SU-DHL-6 (cell line): ENCODE data around the gene MROH7.

Source experiments
- H2AFZ ChIP-seq: fragments of 200-600 bp; sonication (generic); 2 replicates; pipeline ENCODE4 v1.6.1; 2014; ENCODE audit warnings: low read depth, mild to moderate bottlenecking, moderate library complexity, mixed read lengths, antibody characterized with exemption, low read length; ENCODE audit not compliant: severe bottlenecking
- H3F3A ChIP-seq: fragments of 200-600 bp; shearing (Covaris generic); 2 replicates; pipeline ENCODE4 v1.6.0; 2016; ENCODE audit warnings: antibody characterized with exemption, mild to moderate bottlenecking; ENCODE audit not compliant: insufficient read depth
- H3K27ac ChIP-seq: fragments of 200-600 bp; sonication (generic); 2 replicates; pipeline ENCODE4 v1.5.1; 2016; ENCODE audit warnings: low read depth, mild to moderate bottlenecking, low read length, moderate library complexity, mixed read lengths
- H3K27me3 ChIP-seq: fragments of 200-600 bp; sonication (generic), shearing (Covaris generic); 2 replicates; pipeline ENCODE4 v1.6.0; 2014; ENCODE audit warnings: mild to moderate bottlenecking, low read length
- H3K36me3 ChIP-seq: fragments of 200-600 bp; sonication (generic); 2 replicates; pipeline ENCODE4 v1.6.1; 2014; ENCODE audit warnings: mild to moderate bottlenecking, low read length, mixed read lengths
- H3K4me2 ChIP-seq: fragments of 300-600, 200-600 bp; shearing (Covaris generic), sonication (generic); 2 replicates; pipeline ENCODE4 v1.6.0; 2014; ENCODE audit warnings: low read length, low read depth, mild to moderate bottlenecking; ENCODE audit not compliant: poor library complexity, severe bottlenecking
- H3K4me3 ChIP-seq: fragments of 200-600 bp; sonication (generic); 2 replicates; pipeline ENCODE4 v1.5.1; 2014; ENCODE audit warnings: antibody characterized with exemption, low read length, mild to moderate bottlenecking, mixed read lengths; ENCODE audit not compliant: insufficient read depth, poor library complexity, severe bottlenecking
- H3K79me2 ChIP-seq: fragments of 200-600 bp; sonication (generic); 2 replicates; pipeline ENCODE4 v1.6.1; 2014; ENCODE audit warnings: mild to moderate bottlenecking, low read length, moderate library complexity; ENCODE audit not compliant: insufficient read depth
- H3K9ac ChIP-seq: fragments of 200-600 bp; sonication (generic); 2 replicates; pipeline ENCODE4 v1.7.0; 2014; ENCODE audit warnings: mild to moderate bottlenecking, low read length
- H3K9me2 ChIP-seq: fragments of 200-600 bp; sonication (generic); replicated peaks from 2 replicates; pipeline ENCODE4 v1.6.1; 2014; ENCODE audit warnings: low read length; ENCODE audit not compliant: insufficient read depth
- H3K9me3 ChIP-seq: fragments of 200-600 bp; sonication (generic); 2 replicates; pipeline ENCODE4 v1.6.1; 2014; ENCODE audit warnings: low read length, mixed read lengths; ENCODE audit not compliant: insufficient read depth
- H4K20me1 ChIP-seq: fragments of 200-600 bp; sonication (generic); 2 replicates; pipeline ENCODE4 v1.6.1; 2014; ENCODE audit warnings: low read depth, mild to moderate bottlenecking, antibody characterized with exemption, low read length, moderate library complexity, mixed read lengths
- EZH2phosphoT487 ChIP-seq: fragments of 200-600 bp; sonication (generic), shearing (Covaris generic); conservative IDR thresholded peaks from 2 replicates; pipeline ENCODE4 v1.6.1; 2018; ENCODE audit warnings: mild to moderate bottlenecking, antibody characterized with exemption, low read length, moderate library complexity, mixed read lengths
- TF ChIP-seq, protein P1 (sequence below): fragments of 200-600 bp; sonication (generic); IDR thresholded peaks from one replicate; pipeline ENCODE4 v1.5.1; 2017; ENCODE audit warnings: antibody characterized with exemption, mild to moderate bottlenecking, low read length, moderate library complexity; ENCODE audit not compliant: insufficient read depth, poor library complexity, severe bottlenecking

MROH7 gene

DNA sequence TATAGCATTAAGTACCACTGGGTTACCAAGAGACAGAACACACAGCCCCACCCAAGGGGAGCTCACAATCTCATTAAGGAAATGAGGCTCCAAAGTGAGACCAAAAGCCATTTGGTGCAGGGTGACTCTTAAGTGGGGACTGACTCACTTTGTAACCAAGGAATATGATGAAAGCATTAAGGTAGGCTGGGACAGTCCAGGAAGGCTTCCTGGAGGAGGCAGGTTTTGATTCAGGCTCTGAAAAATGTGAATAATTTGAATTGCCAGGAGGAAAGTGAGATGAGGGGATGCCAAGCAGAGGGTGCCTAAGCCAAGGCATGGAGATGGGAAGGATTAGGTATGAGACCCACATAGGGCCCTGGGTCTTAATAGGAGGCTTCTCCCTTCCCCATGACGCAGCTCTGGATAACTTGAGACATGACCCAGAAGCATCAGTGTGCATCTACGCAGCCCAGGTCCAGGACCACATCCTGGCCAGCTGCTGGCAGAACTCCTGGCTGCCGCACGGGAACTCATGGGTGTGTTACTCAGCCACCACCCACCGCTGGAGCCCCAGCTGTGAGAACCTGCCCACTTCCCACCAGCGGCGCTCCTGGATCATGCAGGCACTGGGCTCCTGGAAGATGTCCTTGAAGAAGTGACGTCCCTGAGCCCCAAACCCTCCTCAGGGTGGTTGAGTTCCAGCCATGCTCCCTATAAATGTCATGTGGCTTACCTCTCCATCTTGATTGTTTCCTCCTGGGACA, 68.1 kb downstream of the MROH7 start:
- no peaks in the 10 kb centered on the region for H4K20me1 ChIP-seq
- H2AFZ ChIP-seq, result no peak overlapping the region
- H3F3A ChIP-seq, result no peaks in the 10 kb centered on the region
- H3K9ac ChIP-seq, result no peak overlapping the region
- no peaks in the 10 kb centered on the region for H3K9me3 ChIP-seq
- no peak overlapping the region for H3K4me2 ChIP-seq
- no peak overlapping the region for H3K27ac ChIP-seq
- H3K9me2 ChIP-seq, result no peaks in the 10 kb centered on the region
- H3K27me3 ChIP-seq, result no peaks in the 10 kb centered on the region
- TF ChIP-seq EZH2phosphoT487, result no peak
- TF ChIP-seq, protein P1, sequence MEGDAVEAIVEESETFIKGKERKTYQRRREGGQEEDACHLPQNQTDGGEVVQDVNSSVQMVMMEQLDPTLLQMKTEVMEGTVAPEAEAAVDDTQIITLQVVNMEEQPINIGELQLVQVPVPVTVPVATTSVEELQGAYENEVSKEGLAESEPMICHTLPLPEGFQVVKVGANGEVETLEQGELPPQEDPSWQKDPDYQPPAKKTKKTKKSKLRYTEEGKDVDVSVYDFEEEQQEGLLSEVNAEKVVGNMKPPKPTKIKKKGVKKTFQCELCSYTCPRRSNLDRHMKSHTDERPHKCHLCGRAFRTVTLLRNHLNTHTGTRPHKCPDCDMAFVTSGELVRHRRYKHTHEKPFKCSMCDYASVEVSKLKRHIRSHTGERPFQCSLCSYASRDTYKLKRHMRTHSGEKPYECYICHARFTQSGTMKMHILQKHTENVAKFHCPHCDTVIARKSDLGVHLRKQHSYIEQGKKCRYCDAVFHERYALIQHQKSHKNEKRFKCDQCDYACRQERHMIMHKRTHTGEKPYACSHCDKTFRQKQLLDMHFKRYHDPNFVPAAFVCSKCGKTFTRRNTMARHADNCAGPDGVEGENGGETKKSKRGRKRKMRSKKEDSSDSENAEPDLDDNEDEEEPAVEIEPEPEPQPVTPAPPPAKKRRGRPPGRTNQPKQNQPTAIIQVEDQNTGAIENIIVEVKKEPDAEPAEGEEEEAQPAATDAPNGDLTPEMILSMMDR, result no peak
- H3K36me3 ChIP-seq, result no peaks in the 10 kb centered on the region
- H3K4me3 ChIP-seq, result no peak overlapping the region
- H3K79me2 ChIP-seq, result no peaks in the 10 kb centered on the region

- Histone ChIP-seq H3K36me3 (no peaks in the 10 kb centered on the region), H3K9me2 (no peaks in the 10 kb centered on the region), H2AFZ (no peak overlapping the region), H3K79me2 (no peaks in the 10 kb centered on the region), H3K27me3 (no peaks in the 10 kb centered on the region), H3K27ac (no peak overlapping the region), H3K4me3 (no peak overlapping the region), H3K4me2 (no peak overlapping the region), H3F3A (no peaks in the 10 kb centered on the region), H3K9ac (no peak overlapping the region), H4K20me1 (no peaks in the 10 kb centered on the region), H3K9me3 (no peaks in the 10 kb centered on the region)
- TF ChIP-seq, protein P1, result no peak
- TF ChIP-seq EZH2phosphoT487, result no peak
Measured at GRCh38 chr1:54710434-54710833, 68.8 kb downstream of the MROH7 start.

- Histone ChIP-seq H3K9me2 (no peaks in the 10 kb centered on the region), H3K4me3 (no peak overlapping the region), H3K4me2 (no peak overlapping the region), H3K9ac (no peak overlapping the region), H3K79me2 (peaks cover 1% of the 10 kb centered on the region), H4K20me1 (no peaks in the 10 kb centered on the region), H2AFZ (no peak overlapping the region), H3K9me3 (no peaks in the 10 kb centered on the region), H3K27me3 (no peaks in the 10 kb centered on the region), H3K27ac (no peak overlapping the region), H3K36me3 (no peaks in the 10 kb centered on the region), H3F3A (no peaks in the 10 kb centered on the region)
- TF ChIP-seq, protein P1, result no peak
- TF ChIP-seq EZH2phosphoT487, result no peak
Measured at GRCh38 chr1:54710841-54711240, 69.3 kb downstream of the MROH7 start.
